ENCODE data around the gene TEX52.

DNA sequence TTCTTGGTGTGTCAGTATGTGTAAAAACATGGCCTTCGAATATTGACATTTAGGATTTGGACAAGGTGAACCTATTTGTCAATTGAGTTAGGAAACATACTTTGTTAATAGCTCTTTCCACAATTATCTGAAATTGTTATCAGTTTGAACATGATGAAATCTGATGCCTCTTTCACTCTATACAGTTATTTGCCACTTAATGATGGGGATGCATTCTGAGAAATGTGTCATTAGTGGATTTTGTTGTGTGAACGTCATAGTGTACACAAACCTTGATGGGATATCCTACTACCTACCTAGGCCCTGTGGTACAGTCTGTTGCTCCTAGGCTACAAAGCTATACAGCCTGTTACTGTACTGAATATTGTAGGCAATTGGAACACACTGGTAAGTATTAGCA, 38.7 kb upstream of the TEX52 start:
- TF ChIP-seq, protein P1, sequence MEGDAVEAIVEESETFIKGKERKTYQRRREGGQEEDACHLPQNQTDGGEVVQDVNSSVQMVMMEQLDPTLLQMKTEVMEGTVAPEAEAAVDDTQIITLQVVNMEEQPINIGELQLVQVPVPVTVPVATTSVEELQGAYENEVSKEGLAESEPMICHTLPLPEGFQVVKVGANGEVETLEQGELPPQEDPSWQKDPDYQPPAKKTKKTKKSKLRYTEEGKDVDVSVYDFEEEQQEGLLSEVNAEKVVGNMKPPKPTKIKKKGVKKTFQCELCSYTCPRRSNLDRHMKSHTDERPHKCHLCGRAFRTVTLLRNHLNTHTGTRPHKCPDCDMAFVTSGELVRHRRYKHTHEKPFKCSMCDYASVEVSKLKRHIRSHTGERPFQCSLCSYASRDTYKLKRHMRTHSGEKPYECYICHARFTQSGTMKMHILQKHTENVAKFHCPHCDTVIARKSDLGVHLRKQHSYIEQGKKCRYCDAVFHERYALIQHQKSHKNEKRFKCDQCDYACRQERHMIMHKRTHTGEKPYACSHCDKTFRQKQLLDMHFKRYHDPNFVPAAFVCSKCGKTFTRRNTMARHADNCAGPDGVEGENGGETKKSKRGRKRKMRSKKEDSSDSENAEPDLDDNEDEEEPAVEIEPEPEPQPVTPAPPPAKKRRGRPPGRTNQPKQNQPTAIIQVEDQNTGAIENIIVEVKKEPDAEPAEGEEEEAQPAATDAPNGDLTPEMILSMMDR (IDR thresholded peaks at IDR 0.05), result no peak
- no peak for TF ChIP-seq POLR2A (IDR thresholded peaks at IDR 0.05)
